Activated CD8-positive, alpha-beta T cell treated with anti-CD3 and anti-CD28 coated beads for 36 hours (primary cell): ENCODE results near the gene PRPF40A. TPM values are rescaled to one million over a fixed set of nuclear protein-coding genes. Genes with fewer than 3 reads are reported as not detected.
"Not testable (repeated sequence)": the region's sequence is repeated elsewhere in the genome, so short reads cannot be mapped to it uniquely, and the experiment has no call there.

Experiments used
- ATAC-seq: fragments of 200-7000 bp; cut with Tn5 transposase; one replicate; pipeline ENCODE4 v1.10.0; 2021; ENCODE audit warnings: mild to moderate bottlenecking, moderate library complexity
- CTCF ChIA-PET: fragments of 350-600 bp; sonication (Branson Sonifier 250); formaldehyde crosslinking; loops from one replicate; lab custom pipeline; 2021; ENCODE audit warnings: antibody characterized with exemption; lab: Charles Lee
- POLR2A ChIA-PET: fragments of 350-600 bp; sonication (Branson Sonifier 250); formaldehyde crosslinking; loops from one replicate; lab custom pipeline; 2021; ENCODE audit warnings: antibody characterized with exemption; lab: Charles Lee
- DNase-seq: peaks from one replicate; pipeline ENCODE4 v3.0.0-alpha.2; 2020
- H3K27ac Mint-ChIP-seq: one replicate; pipeline ENCODE4 v1.8.0; 2021; ENCODE audit warnings: mild to moderate bottlenecking, mixed read lengths
- H3K27me3 Mint-ChIP-seq: one replicate; pipeline ENCODE4 v1.8.0; 2021; ENCODE audit warnings: mixed read lengths
- H3K36me3 Mint-ChIP-seq: one replicate; pipeline ENCODE4 v1.8.0; 2021; ENCODE audit warnings: low read depth, mixed read lengths
- H3K4me1 Mint-ChIP-seq: one replicate; pipeline ENCODE4 v1.8.0; 2021; ENCODE audit warnings: low read depth, mixed read lengths
- H3K4me3 Mint-ChIP-seq: one replicate; pipeline ENCODE4 v1.8.0; 2021; ENCODE audit warnings: mild to moderate bottlenecking, moderate library complexity, mixed read lengths
- H3K9me3 Mint-ChIP-seq: one replicate; pipeline ENCODE4 v1.8.0; 2021; ENCODE audit warnings: mixed read lengths
- intact Hi-C: fragments of 100-400 bp; cut with micrococcal nuclease; formaldehyde crosslinking; loops from one replicate; pipeline ENCODE4 v1.10.0; 2022
- total RNA-seq, 2 experiments: library from RNA; stranded (reverse); gene quantifications; one replicate each; pipeline ENCODE4 v1.2.3, GENCODE V29; 2021
- TF ChIP-seq, protein P1 (sequence below): fragments of 200-600 bp; IDR thresholded peaks from one replicate; pipeline ENCODE4 v1.8.0; 2022; ENCODE audit warnings: antibody characterized with exemption, mild to moderate bottlenecking

PRPF40A gene
- total RNA-seq, 2 experiments from 2014 or later, result 145 to 148 TPM

DNA sequence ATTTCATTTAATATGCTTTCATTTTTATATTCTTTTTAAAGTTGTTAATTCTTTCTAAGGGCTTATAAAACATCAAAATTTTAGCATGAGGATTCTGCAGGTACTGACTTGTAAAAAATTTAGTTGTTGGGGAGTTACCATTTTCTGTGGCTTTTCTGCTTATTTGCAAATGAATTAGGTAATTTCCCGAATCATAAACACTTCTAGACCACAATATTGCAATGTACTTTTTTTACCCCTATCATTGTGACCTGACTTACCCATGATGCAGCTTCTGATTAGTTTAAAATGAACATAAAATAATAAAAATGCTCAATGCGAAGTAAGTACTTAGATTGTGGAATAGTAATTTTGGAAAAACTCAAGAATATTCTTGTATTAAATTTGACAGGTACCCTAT, 12.6 kb upstream of the PRPF40A start:
- no peak overlapping the region for H3K4me3 Mint-ChIP-seq
- peaks cover 5% of the 10 kb centered on the region for H3K36me3 Mint-ChIP-seq
- no peak overlapping the region for H3K27ac Mint-ChIP-seq
- no peak for DNase-seq
- ATAC-seq, result peak; percentile 45
- ChIA-PET POLR2A (interaction anchor here (2.4 kb wide), 1 partner anchor 12 kb away, joined by 11 read pairs; the partner anchor contains the start of genes ARL6IP6 and PRPF40A), CTCF (interaction anchor here (0.9 to 1.3 kb wide), 4 partner anchors 10 to 14 kb away, joined by 3 read pairs; partner anchors contain the start of gene PRPF40A)
- intact Hi-C loops, result no loop called here
- no peaks in the 10 kb centered on the region for H3K27me3 Mint-ChIP-seq
- peaks cover 21% of the 10 kb centered on the region for H3K4me1 Mint-ChIP-seq
- H3K9me3 Mint-ChIP-seq, result no peaks in the 10 kb centered on the region
- TF ChIP-seq, protein P1, sequence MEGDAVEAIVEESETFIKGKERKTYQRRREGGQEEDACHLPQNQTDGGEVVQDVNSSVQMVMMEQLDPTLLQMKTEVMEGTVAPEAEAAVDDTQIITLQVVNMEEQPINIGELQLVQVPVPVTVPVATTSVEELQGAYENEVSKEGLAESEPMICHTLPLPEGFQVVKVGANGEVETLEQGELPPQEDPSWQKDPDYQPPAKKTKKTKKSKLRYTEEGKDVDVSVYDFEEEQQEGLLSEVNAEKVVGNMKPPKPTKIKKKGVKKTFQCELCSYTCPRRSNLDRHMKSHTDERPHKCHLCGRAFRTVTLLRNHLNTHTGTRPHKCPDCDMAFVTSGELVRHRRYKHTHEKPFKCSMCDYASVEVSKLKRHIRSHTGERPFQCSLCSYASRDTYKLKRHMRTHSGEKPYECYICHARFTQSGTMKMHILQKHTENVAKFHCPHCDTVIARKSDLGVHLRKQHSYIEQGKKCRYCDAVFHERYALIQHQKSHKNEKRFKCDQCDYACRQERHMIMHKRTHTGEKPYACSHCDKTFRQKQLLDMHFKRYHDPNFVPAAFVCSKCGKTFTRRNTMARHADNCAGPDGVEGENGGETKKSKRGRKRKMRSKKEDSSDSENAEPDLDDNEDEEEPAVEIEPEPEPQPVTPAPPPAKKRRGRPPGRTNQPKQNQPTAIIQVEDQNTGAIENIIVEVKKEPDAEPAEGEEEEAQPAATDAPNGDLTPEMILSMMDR, result no peak

DNA sequence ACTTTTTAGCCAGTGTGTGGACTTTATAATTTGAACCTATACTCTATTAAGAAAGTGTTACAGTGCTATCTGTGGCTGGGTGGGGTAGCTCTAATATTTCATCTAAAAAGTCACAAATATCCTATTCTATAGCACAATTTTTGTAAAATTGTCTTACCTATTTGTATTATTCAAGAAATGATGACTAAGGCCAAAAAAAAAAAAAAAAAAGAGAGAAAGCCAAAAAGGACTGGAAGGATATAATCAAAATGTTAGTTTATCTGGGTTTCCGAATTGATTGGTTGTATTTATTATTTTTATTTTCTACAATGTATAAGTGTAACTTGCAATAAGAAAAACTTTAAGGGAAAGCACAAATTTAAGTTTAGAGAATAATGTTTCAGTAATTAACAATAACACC, 6.7 kb upstream of the PRPF40A start:
- TF ChIP-seq, protein P1, result no peak
- ATAC-seq (no peak), DNase-seq (no peak)
- Mint-ChIP-seq H3K9me3 (no peaks in the 10 kb centered on the region), H3K27me3 (no peaks in the 10 kb centered on the region), H3K27ac (no peak overlapping the region), H3K4me1 (peaks cover 29% of the 10 kb centered on the region), H3K4me3 (no peak overlapping the region), H3K36me3 (peaks cover 15% of the 10 kb centered on the region)
- ChIA-PET POLR2A (no interaction called here), CTCF (interaction anchor here (1.7 kb wide), 1 partner anchor 8 kb away, joined by 7 read pairs; no protein-coding TSS in a partner anchor)
- intact Hi-C loops, result no loop called here

DNA sequence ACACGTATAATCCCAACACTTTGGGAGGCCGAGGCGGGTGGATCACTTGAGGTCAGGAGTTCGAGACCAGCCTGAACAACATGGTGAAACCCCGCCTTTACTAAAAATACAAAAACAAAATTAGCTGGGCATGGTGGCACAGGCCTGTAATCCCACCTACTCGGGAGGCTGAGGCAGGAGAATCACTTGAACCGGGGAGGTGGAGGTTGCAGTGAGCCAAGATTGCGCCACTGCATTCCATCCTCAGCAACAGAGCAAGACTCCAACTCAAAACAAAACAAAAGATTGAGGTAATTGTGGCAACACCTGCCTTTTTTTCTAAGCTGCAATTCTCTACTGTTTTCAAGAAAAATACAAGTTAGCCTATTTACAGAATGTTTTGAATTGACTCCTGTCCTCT, 5.4 kb upstream of the PRPF40A start:
- intact Hi-C loops, H3K4me3 Mint-ChIP-seq, POLR2A ChIA-PET, DNase-seq, H3K9me3 Mint-ChIP-seq, CTCF ChIA-PET, H3K27ac Mint-ChIP-seq, H3K27me3 Mint-ChIP-seq, ATAC-seq: not testable (repeated sequence)
- H3K36me3 Mint-ChIP-seq, result peaks cover 18% of the 10 kb centered on the region
- peaks cover 29% of the 10 kb centered on the region for H3K4me1 Mint-ChIP-seq

DNA sequence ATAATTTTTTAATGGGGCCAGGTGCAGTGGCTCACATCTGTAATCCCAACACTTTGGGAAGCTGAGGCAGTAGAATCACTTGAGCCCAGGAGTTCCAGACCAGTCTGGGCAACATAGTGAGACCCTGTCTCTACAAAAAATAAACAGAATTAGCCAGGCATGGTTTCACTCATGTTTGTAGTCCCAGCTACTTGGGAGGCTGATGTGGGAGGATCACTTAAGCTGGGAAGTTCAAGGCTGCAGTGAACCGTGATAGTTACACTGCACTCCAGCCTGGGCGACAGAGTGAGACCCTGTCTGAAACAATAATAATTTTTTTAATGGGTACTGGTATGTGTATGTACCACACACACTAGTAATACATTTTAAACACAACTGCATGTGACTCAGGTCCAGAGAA, 3.5 kb upstream of the PRPF40A start:
- intact Hi-C loops, result no loop called here
- Mint-ChIP-seq H3K4me1 (peaks cover 33% of the 10 kb centered on the region), H3K36me3 (peaks cover 31% of the 10 kb centered on the region), H3K27me3 (no peaks in the 10 kb centered on the region), H3K9me3 (no peaks in the 10 kb centered on the region), H3K4me3 (peak overlapping the region; percentile 100), H3K27ac (no peak overlapping the region)
- TF ChIP-seq, protein P1, result no peak
- POLR2A ChIA-PET, result no interaction called here
- CTCF ChIA-PET, result interaction anchor here (0.8 to 1.2 kb wide), 4 partner anchors 13 to 544 kb away, joined by 3 to 8 read pairs (median 4); no protein-coding TSS in a partner anchor
- no peak for DNase-seq
- ATAC-seq, result no peak

DNA sequence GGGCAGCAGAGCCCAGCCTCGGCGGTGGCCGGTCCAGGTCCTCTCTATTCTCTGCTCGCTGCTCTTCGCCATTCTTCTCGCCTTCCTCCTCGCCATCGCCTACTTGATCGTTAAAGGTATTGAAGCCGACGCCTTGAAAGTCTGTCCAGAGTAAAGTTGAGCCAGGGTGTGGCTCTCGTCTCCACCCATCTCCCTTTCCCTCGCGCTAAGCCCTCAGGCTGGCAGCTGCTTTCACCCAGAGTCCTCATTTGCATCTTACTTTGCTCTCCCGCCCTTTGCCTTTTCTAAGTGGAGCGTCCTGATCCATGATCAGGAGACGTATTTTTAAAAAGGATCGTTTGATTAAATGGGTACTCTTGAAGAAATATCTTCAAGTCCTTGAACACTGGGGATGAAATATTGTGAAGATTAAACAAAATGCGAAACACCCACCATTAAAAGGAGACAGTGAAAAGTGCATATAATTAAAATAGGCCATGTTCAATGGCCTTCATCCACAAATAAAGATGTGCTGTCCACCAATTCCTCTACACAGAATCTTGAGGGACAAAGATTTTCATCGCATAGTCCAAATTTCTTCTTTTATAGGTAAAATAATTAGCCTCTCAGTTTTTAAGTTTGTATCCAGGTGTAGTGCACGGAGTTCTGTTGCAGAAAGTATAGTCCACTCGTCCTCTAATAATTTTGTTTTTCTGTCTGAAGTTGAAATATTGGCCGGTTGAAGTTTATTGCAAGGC, 1.8 kb upstream of the PRPF40A start:
- ChIA-PET POLR2A (interaction anchor here (0.6 to 5.0 kb wide), 6 partner anchors 11 to 875 kb away, joined by 3 to 48 read pairs (median 5); no protein-coding TSS in a partner anchor), CTCF (interaction anchor here (1.0 kb wide), 1 partner anchor 10 kb away, joined by 3 read pairs; no protein-coding TSS in a partner anchor)
- TF ChIP-seq, protein P1, result no peak
- Mint-ChIP-seq H3K4me3 (peak overlapping the region; percentile 100), H3K27me3 (no peaks in the 10 kb centered on the region), H3K4me1 (peaks cover 42% of the 10 kb centered on the region), H3K9me3 (no peaks in the 10 kb centered on the region), H3K27ac (peak overlapping the region; percentile 99), H3K36me3 (peaks cover 42% of the 10 kb centered on the region)
- intact Hi-C loops, result no loop called here
- peak; percentile 46 for DNase-seq
- no peak for ATAC-seq
